NCI-H510A treated with DMSO at 0.1 percent for 48 hours (cell line): ENCODE measurements around the gene ACSM6.

Experiments used
- DNase-seq: peaks from one replicate; lab custom pipeline; 2025; lab: John Stamatoyannopoulos, UW

ACSM6 gene

DNA sequence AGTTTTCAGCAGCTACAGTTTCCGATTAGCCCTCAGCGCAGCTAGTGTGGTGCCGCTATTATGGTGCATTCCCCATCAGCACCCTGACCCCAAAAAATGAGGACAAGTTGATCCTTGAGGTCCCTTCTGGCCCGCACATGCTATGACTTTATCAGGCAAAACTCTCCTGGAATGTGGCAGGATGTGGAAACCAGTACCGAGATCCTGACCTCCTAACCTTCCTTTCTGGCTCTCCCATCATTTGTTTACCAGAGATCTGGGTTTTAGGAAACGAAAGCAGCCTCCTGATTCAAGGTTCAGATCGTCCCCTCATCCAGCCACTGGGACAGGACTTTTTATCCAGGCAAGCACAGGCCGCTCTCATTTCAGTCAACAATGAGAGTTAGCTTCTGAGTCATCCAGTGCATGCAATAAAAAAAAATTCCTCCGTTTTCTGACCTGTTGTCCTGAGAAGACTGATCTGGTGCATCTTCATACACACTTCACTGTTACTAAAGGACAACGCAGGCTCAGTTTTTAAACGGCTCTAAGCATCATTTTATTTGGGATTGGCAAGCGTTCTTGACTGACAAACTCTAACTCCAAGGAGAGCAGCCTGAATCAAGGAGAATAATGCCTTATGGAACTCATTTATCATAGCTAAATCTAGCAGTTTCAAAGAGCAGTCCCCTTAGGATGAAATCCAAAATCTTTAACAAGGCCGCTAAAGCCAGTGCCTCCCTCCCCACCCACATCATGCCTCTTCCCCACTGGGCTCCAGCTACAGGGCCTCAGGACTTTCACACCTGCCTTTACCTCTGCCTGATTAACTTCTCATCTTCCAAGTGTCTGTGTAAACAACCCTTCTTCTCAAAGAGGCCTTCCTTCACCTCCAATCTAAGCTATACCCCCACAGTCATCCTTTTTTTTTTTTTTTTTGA is 79.6 kb downstream of the ACSM6 start:
- no peak for DNase-seq

DNA sequence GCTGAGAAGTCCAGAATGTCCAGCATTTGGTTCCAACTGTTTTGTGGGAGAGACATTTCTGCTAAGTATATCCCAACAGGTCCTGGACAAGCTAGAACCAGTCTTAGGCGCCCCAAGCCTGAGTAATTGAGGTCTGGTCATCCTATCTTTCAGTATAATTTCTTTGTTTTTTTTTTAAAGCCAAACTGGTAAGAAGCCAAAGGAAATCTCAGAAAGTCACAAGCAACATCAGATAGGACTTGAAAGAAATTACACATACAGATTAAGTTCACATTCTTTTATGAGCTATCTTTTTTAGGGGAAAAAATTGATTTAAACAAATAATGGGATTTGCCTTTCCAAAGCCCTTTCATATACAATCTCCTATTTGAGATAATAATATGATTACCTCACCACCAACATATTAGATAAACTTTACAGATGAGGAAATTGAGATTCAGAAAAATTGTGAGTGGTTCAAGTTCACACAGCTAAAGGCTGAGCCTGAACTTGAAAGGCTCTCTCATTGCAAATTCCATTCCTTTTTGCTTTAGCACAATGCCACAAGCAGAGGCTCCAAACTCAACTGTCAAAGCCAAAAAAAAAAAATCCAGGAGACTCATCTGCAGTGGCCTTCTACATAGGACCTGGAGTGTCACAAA is 81.8 kb downstream of the ACSM6 start:
- no peak for DNase-seq

GRCh38 chr10:95276367-95277200 is 82.5 kb downstream of the ACSM6 start:
- no peak for DNase-seq

DNA sequence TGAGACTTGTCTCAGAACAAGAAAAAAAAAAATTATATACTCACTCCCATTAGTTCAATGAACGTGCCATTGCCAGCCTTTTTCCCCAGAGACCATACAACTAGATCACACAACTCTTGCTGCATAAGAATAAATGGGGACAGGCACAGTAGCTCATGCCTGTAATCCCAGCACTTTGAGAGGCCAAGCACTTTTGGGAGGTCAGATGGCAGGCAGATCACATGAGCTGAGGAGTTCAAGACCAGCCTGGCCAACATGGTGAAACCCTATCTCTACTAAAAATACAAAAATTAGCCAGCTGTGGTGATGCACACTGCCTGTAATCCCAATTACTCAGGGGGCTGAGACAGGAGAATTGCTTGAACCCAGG is 83.1 kb downstream of the ACSM6 start:
- no peak for DNase-seq

- no peak for DNase-seq
Measured at GRCh38 chr10:95277614-95278013, 83.6 kb downstream of the ACSM6 start.
